Measurements from ENCODE around the gene CATSPER1. TPM values are rescaled to one million over a fixed set of nuclear protein-coding genes. Genes with fewer than 3 reads are reported as not detected.

Gene CATSPER1
- total and polyA plus RNA-seq, 2 experiments from 2014 or later: not detected

DNA sequence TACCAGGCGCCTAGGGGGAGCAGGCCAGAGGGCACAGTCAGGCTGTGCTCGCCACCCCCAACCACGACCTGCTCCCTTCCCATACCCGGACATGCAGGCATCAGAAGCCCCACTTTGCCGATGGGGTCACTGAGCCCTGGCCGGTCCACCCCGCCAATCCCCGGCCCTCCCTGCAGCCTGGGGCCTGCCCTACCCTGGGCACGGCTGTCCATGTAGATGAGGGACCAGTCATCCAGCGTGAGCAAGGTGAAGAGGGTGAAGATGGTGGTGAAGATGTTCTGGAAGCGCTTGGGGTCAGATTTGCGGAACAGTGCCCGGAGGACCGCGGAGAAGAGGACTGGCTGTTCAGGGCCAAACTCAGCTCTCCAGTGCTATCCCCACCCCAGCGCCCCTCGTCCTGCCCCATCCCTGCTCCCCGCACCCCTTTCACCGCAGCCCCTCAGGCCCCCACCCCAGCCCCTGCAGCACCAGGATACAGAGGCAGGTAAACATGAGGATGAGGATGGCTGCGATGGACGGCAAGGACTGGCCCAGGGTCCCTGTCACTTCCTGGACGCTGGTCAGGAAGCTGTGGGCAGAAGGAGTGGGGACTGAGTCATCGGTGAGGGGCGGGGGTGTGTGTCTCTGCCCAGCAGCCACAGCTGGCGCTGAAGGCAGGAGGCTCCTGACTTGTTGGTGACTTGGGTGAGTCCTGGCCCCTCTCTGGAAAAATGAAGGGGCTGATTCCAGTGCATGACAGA, 5.5 kb downstream of the CATSPER1 start:
- no peak overlapping the region for H3K27ac ChIP-seq (ENCODE audit: low read depth)
- no peaks in the 10 kb centered on the region for H3K36me3 ChIP-seq (ENCODE audit: insufficient read depth)
- TF ChIP-seq, protein P1, sequence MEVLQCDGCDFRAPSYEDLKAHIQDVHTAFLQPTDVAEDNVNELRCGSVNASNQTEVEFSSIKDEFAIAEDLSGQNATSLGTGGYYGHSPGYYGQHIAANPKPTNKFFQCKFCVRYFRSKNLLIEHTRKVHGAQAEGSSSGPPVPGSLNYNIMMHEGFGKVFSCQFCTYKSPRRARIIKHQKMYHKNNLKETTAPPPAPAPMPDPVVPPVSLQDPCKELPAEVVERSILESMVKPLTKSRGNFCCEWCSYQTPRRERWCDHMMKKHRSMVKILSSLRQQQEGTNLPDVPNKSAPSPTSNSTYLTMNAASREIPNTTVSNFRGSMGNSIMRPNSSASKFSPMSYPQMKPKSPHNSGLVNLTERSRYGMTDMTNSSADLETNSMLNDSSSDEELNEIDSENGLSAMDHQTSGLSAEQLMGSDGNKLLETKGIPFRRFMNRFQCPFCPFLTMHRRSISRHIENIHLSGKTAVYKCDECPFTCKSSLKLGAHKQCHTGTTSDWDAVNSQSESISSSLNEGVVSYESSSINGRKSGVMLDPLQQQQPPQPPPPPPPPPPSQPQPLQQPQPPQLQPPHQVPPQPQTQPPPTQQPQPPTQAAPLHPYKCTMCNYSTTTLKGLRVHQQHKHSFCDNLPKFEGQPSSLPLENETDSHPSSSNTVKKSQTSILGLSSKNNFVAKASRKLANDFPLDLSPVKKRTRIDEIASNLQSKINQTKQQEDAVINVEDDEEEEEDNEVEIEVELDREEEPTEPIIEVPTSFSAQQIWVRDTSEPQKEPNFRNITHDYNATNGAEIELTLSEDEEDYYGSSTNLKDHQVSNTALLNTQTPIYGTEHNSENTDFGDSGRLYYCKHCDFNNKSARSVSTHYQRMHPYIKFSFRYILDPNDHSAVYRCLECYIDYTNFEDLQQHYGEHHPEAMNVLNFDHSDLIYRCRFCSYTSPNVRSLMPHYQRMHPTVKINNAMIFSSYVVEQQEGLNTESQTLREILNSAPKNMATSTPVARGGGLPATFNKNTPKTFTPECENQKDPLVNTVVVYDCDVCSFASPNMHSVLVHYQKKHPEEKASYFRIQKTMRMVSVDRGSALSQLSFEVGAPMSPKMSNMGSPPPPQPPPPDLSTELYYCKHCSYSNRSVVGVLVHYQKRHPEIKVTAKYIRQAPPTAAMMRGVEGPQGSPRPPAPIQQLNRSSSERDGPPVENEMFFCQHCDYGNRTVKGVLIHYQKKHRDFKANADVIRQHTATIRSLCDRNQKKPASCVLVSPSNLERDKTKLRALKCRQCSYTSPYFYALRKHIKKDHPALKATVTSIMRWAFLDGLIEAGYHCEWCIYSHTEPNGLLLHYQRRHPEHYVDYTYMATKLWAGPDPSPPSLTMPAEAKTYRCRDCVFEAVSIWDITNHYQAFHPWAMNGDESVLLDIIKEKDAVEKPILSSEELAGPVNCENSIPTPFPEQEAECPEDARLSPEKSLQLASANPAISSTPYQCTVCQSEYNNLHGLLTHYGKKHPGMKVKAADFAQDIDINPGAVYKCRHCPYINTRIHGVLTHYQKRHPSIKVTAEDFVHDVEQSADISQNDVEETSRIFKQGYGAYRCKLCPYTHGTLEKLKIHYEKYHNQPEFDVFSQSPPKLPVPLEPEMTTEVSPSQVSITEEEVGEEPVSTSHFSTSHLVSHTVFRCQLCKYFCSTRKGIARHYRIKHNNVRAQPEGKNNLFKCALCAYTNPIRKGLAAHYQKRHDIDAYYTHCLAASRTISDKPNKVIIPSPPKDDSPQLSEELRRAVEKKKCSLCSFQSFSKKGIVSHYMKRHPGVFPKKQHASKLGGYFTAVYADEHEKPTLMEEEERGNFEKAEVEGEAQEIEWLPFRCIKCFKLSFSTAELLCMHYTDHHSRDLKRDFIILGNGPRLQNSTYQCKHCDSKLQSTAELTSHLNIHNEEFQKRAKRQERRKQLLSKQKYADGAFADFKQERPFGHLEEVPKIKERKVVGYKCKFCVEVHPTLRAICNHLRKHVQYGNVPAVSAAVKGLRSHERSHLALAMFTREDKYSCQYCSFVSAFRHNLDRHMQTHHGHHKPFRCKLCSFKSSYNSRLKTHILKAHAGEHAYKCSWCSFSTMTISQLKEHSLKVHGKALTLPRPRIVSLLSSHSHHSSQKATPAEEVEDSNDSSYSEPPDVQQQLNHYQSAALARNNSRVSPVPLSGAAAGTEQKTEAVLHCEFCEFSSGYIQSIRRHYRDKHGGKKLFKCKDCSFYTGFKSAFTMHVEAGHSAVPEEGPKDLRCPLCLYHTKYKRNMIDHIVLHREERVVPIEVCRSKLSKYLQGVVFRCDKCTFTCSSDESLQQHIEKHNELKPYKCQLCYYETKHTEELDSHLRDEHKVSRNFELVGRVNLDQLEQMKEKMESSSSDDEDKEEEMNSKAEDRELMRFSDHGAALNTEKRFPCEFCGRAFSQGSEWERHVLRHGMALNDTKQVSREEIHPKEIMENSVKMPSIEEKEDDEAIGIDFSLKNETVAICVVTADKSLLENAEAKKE (CRISPR knock-in tag; IDR thresholded peaks at IDR 0.05): no peak
- no peak for TF ChIP-seq ZNF114 (CRISPR knock-in tag; IDR thresholded peaks at IDR 0.05)
- TF ChIP-seq EZH2 (IDR thresholded peaks at IDR 0.05; ENCODE audit: low read depth, unreplicated experiment): no peak
- TF ChIP-seq, protein P2, sequence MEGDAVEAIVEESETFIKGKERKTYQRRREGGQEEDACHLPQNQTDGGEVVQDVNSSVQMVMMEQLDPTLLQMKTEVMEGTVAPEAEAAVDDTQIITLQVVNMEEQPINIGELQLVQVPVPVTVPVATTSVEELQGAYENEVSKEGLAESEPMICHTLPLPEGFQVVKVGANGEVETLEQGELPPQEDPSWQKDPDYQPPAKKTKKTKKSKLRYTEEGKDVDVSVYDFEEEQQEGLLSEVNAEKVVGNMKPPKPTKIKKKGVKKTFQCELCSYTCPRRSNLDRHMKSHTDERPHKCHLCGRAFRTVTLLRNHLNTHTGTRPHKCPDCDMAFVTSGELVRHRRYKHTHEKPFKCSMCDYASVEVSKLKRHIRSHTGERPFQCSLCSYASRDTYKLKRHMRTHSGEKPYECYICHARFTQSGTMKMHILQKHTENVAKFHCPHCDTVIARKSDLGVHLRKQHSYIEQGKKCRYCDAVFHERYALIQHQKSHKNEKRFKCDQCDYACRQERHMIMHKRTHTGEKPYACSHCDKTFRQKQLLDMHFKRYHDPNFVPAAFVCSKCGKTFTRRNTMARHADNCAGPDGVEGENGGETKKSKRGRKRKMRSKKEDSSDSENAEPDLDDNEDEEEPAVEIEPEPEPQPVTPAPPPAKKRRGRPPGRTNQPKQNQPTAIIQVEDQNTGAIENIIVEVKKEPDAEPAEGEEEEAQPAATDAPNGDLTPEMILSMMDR (conservative IDR thresholded peaks at IDR 0.05; ENCODE audit: low read depth in 2 of 2): no peak
- TF ChIP-seq, protein P3, sequence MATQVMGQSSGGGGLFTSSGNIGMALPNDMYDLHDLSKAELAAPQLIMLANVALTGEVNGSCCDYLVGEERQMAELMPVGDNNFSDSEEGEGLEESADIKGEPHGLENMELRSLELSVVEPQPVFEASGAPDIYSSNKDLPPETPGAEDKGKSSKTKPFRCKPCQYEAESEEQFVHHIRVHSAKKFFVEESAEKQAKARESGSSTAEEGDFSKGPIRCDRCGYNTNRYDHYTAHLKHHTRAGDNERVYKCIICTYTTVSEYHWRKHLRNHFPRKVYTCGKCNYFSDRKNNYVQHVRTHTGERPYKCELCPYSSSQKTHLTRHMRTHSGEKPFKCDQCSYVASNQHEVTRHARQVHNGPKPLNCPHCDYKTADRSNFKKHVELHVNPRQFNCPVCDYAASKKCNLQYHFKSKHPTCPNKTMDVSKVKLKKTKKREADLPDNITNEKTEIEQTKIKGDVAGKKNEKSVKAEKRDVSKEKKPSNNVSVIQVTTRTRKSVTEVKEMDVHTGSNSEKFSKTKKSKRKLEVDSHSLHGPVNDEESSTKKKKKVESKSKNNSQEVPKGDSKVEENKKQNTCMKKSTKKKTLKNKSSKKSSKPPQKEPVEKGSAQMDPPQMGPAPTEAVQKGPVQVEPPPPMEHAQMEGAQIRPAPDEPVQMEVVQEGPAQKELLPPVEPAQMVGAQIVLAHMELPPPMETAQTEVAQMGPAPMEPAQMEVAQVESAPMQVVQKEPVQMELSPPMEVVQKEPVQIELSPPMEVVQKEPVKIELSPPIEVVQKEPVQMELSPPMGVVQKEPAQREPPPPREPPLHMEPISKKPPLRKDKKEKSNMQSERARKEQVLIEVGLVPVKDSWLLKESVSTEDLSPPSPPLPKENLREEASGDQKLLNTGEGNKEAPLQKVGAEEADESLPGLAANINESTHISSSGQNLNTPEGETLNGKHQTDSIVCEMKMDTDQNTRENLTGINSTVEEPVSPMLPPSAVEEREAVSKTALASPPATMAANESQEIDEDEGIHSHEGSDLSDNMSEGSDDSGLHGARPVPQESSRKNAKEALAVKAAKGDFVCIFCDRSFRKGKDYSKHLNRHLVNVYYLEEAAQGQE (IDR thresholded peaks at IDR 0.05; ENCODE audit: unreplicated experiment): no peak
- no peak for TF ChIP-seq NANOG (IDR thresholded peaks at IDR 0.05; ENCODE audit: borderline replicate concordance)
- no peak for TF ChIP-seq ZNF331 (CRISPR knock-in tag; IDR thresholded peaks at IDR 0.05; ENCODE audit: low read depth)
- TF ChIP-seq POLR2AphosphoS5 (IDR thresholded peaks at IDR 0.05; ENCODE audit: low read depth): no peak
- no peak for TF ChIP-seq EZH2phosphoT487 (IDR thresholded peaks at IDR 0.05; ENCODE audit: unreplicated experiment)
- no peak for TF ChIP-seq STAT1 (IDR thresholded peaks at IDR 0.05; ENCODE audit: unreplicated experiment)
- TF ChIP-seq, protein P4, sequence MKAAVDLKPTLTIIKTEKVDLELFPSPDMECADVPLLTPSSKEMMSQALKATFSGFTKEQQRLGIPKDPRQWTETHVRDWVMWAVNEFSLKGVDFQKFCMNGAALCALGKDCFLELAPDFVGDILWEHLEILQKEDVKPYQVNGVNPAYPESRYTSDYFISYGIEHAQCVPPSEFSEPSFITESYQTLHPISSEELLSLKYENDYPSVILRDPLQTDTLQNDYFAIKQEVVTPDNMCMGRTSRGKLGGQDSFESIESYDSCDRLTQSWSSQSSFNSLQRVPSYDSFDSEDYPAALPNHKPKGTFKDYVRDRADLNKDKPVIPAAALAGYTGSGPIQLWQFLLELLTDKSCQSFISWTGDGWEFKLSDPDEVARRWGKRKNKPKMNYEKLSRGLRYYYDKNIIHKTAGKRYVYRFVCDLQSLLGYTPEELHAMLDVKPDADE (IDR thresholded peaks at IDR 0.05): no peak
- no peak for TF ChIP-seq CREB1 (CRISPR knock-in tag; IDR thresholded peaks at IDR 0.05; ENCODE audit: low read depth)
- no peak for TF ChIP-seq JUNB (IDR thresholded peaks at IDR 0.05; ENCODE audit: unreplicated experiment)
- H3K4me3 Mint-ChIP-seq: no peak overlapping the region
- DNase-seq (ENCODE audit: low spot score): no peak
- H3K27me3 ChIP-seq (ENCODE audit: insufficient read depth): 0 out of 2 replicates have a peak, but pooled peaks cover 10% of the 10 kb centered on the region
- no peak overlapping the region for H3K4me2 ChIP-seq
- no peaks in the 10 kb centered on the region for H3K79me2 ChIP-seq (replicated peaks; ENCODE audit: insufficient read depth)
- no peak for ATAC-seq
- no peaks in the 10 kb centered on the region; the same call in 2 of the 3 replicates for H3K36me3 Mint-ChIP-seq (ENCODE audit: low read depth)
- H3K9me3 Mint-ChIP-seq: no peaks in the 10 kb centered on the region; the same call in 2 of the 3 replicates
- H3F3A ChIP-seq (replicated peaks; ENCODE audit: low read depth): no peaks in the 10 kb centered on the region
- H2AFZ ChIP-seq: no peak overlapping the region
- H3K27me3 Mint-ChIP-seq (ENCODE audit: insufficient read depth, low read depth, poor library complexity): peaks cover 20% of the 10 kb centered on the region
- H3K9me2 ChIP-seq (ENCODE audit: insufficient read depth): no peaks in the 10 kb centered on the region
- H3K4me3 ChIP-seq: no peak overlapping the region
- H3K4me1 Mint-ChIP-seq: peaks cover 3% of the 10 kb centered on the region; the same call in 1 of the 3 replicates
- H3K4me1 ChIP-seq (ENCODE audit: insufficient read depth): no peaks in the 10 kb centered on the region
- H4K20me1 ChIP-seq (replicated peaks; ENCODE audit: insufficient read depth): no peaks in the 10 kb centered on the region
- H3K27ac Mint-ChIP-seq: no peak overlapping the region
